Testis (tissue), 3 donors: ENCODE results near the gene ADD1. TPM values are rescaled to one million over a fixed set of nuclear protein-coding genes. Genes with fewer than 3 reads are reported as not detected.

ENCODE experiments used
- DNase-seq: peaks from one replicate; pipeline ENCODE4 v3.0.0-alpha.2; 2019
- H3K27ac ChIP-seq, 2 donors: fragments of 200-600 bp; sonication (generic); one replicate each; pipeline ENCODE4 v1.5.1; 2019
- H3K27me3 ChIP-seq: fragments of 200-600 bp; sonication (generic); one replicate; pipeline ENCODE4 v1.5.1; 2019
- H3K36me3 ChIP-seq: fragments of 200-600 bp; sonication (generic); one replicate; pipeline ENCODE4 v1.5.1; 2017; ENCODE audit warnings: low read depth; ENCODE audit errors: missing control alignments
- H3K4me1 ChIP-seq: fragments of 200-600 bp; sonication (generic); one replicate; pipeline ENCODE4 v1.5.1; 2019
- H3K4me3 ChIP-seq, 2 donors: fragments of 200-600 bp; sonication (generic); one replicate each; pipeline ENCODE4 v1.5.1; 2017 to 2019
- H3K9me3 ChIP-seq: fragments of 200-600 bp; sonication (generic); one replicate; pipeline ENCODE4 v1.5.1; 2017
- POLR2A ChIP-seq: fragments of 450-650 bp; IDR thresholded peaks from one replicate; pipeline ENCODE4 v1.6.1; 2017; ENCODE audit warnings: antibody characterized with exemption, mild to moderate bottlenecking, moderate library complexity
- WGBS, 2 donors: methylation state at CpG; one replicate each; pipeline ENCODE4 v1.1.5; 2018; 5-methylcytosine and 5-hydroxymethylcytosine counted together
- intact Hi-C: fragments of 100-400 bp; cut with DNase I; formaldehyde crosslinking; loops from one replicate; pipeline ENCODE4 v1.15.1; 2023; ENCODE audit warnings: low total_unique reads
- polyA plus RNA-seq: library from polyadenylated mRNA; stranded (reverse); fragments of 350-450 nt; fragmentation: Illumina TruSeq; extraction: RNeasy Lipid Tissue Mini Kit (QIAGEN cat#74804); gene quantifications from one replicate; pipeline ENCODE4 v1.2.3, GENCODE V29; 2014; ENCODE audit warnings: low read depth, low replicate concordance; ENCODE audit not compliant: insufficient read depth
- total RNA-seq, 2 donors: library from RNA; depleted of rRNA; stranded (reverse); fragments of >200 nt; gene quantifications; one replicate each; pipeline ENCODE4 v1.2.3, GENCODE V29; 2016
- TF ChIP-seq, protein P1 (sequence below), 3 experiments: fragments of 450-650 bp in 2 of 3; fragments of 200-600 bp in 1 of 3; sonication (generic) in 1 of 3; IDR thresholded peaks; one replicate each; pipeline ENCODE4 v1.5.1; 2016 to 2019; ENCODE audit warnings: antibody characterized with exemption in 3 of 3, mild to moderate bottlenecking in 2 of 3, moderate library complexity in 1 of 3

Gene ADD1
- total and polyA plus RNA-seq, 3 donors from 2014 or later = 233 to 355 (median 318) TPM

DNA sequence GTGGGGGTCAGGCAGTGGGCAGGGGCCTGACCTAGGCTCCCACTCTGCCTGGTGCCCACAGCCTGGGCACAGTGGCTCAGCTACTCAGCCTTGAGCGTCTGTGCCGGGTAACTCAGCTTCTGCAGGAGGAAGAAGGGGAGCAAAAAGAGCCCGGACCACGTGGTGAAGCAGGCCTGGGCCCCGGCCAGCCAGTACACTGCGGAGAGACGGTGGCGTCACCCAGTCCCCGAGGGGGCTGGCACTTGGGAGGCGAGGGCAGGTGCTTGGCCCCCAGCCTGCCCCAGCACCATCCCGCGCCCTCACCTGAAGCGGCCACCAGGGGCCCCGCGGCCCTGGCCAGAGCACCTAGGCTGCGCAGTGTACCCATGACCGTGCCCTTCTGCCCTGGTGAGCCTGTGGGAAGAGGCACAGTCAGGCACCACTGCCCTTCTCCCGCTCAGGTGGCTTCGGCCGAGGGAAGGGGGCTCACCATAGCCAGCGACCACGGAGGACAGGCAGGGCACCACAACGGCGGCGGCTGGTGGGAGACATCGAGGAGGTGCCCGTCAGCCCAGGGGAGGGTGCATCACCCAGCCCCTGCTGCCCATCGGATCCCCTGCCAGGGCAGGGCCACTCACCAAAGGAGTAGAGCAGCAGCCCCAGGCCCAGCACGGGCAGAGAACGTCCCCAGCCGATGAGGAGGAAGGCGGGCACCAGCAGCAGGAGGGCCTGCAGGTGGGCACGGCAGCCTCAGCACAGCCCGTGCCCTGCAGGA, 87.3 kb downstream of the ADD1 start:
- WGBS, 2 donors = 81 to 94% methylated on average over 13 to 32 of the region's 34 CpGs
- DNase-seq = no peak
- TF ChIP-seq, protein P1, sequence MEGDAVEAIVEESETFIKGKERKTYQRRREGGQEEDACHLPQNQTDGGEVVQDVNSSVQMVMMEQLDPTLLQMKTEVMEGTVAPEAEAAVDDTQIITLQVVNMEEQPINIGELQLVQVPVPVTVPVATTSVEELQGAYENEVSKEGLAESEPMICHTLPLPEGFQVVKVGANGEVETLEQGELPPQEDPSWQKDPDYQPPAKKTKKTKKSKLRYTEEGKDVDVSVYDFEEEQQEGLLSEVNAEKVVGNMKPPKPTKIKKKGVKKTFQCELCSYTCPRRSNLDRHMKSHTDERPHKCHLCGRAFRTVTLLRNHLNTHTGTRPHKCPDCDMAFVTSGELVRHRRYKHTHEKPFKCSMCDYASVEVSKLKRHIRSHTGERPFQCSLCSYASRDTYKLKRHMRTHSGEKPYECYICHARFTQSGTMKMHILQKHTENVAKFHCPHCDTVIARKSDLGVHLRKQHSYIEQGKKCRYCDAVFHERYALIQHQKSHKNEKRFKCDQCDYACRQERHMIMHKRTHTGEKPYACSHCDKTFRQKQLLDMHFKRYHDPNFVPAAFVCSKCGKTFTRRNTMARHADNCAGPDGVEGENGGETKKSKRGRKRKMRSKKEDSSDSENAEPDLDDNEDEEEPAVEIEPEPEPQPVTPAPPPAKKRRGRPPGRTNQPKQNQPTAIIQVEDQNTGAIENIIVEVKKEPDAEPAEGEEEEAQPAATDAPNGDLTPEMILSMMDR (IDR thresholded peaks at IDR 0.05) = no peak
- no peak for TF ChIP-seq POLR2A
- intact Hi-C loops = loop anchor here (10.0 kb wide), 1 partner anchor 166 kb away; no protein-coding TSS in a partner anchor
- H3K27me3 ChIP-seq = no peaks in the 10 kb centered on the region
- H3K9me3 ChIP-seq = no peaks in the 10 kb centered on the region
- peaks cover 7% of the 10 kb centered on the region for H3K4me1 ChIP-seq
- no peak overlapping the region for H3K27ac ChIP-seq
- no peaks in the 10 kb centered on the region for H3K36me3 ChIP-seq
- H3K4me3 ChIP-seq = no peak overlapping the region

DNA sequence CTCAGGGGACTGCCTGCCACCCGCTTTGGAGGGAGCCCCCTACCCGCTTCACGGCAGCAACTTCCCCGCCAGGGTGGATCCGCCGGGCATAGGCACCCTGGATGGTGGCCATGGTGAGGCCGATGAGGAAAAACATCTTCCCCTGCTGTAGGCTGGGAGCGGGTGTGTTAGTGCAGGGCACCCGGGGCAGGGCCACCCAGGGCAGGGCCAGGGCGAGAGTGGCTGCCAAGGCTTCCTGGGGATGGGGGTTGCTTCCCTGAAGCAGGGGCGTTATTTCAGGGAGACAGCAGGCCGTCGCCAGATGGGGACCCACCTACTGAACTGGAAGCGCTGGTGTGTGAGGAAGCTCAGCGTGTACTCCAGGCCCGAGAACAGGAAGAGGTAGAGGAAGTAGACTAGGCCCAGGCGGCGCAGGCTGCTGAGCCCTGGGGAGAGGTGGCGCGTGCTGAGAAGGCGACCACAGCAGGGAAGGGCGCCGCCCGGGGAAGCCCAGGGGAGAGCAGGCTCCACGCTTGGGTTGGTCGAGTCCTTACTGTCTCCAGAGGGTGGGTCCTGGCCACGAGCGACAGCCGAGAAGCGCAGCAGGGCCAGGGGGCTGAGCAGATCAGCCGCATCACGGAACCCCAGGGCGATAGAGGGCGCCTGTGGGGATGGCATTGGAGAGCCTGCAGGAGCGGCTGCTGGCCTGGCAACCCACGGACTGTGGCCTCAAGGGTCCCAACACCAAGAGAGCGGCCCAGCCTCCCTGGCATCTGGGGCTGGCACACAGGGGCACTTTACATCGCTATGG, 88.1 kb downstream of the ADD1 start:
- WGBS, 2 donors = 80 to 89% methylated on average over 20 to 38 of the region's 38 CpGs
- intact Hi-C loops = loop anchor here (10.0 kb wide), 1 partner anchor 167 kb away; no protein-coding TSS in a partner anchor
- TF ChIP-seq, protein P1 (IDR thresholded peaks at IDR 0.05) = no peak
- TF ChIP-seq POLR2A = no peak

DNA sequence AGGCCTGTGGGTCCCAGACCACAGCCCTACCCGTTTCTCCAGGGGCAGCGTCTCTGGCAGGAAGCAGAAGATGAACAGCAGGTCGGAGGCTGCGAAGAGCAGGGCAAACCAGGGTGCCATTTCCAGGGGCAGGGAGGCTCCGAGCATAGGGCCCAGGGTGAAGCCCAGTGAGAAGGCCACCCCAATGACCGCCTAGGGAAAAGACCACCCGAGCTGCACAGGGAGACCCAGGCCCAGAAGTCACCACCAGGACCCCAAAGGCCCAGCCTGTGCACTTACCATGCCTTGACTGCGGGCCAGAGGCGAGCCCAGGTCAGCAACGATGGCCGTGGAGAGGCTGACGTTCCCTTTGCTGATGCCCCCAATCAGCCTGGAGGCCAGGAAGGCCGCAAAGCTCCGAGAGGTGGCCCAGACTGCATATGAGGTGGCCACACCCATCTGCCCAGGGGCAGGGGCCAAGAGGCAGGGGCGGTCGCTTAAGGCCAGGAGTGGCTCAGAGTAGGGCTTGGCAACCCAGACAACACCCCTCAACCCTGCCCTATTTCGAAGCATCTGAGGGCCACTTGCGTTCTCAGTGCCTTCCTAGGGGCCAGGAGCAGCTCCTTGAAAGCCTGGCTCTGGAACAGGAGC, 88.8 kb downstream of the ADD1 start:
- no peak overlapping the region for H3K27ac ChIP-seq
- intact Hi-C loops = loop anchor here (10.0 kb wide), 1 partner anchor 168 kb away; no protein-coding TSS in a partner anchor
- H3K9me3 ChIP-seq = no peaks in the 10 kb centered on the region
- H3K36me3 ChIP-seq = no peaks in the 10 kb centered on the region
- no peak for TF ChIP-seq POLR2A
- TF ChIP-seq, protein P1 (IDR thresholded peaks at IDR 0.05) = no peak
- H3K4me1 ChIP-seq = peaks cover 11% of the 10 kb centered on the region
- WGBS, 2 donors = 88 to 91% methylated on average over 12 to 18 of the region's 18 CpGs
- H3K4me3 ChIP-seq = no peak overlapping the region
- no peak for DNase-seq
- no peaks in the 10 kb centered on the region for H3K27me3 ChIP-seq

More for the DNA sequence above, 88.1 kb downstream of the ADD1 start:
- peaks cover 7% of the 10 kb centered on the region for H3K4me1 ChIP-seq
- no peaks in the 10 kb centered on the region for H3K9me3 ChIP-seq
- H3K4me3 ChIP-seq = no peak overlapping the region
- no peak overlapping the region for H3K27ac ChIP-seq
- no peaks in the 10 kb centered on the region for H3K27me3 ChIP-seq
- no peaks in the 10 kb centered on the region for H3K36me3 ChIP-seq
- no peak for DNase-seq

DNA sequence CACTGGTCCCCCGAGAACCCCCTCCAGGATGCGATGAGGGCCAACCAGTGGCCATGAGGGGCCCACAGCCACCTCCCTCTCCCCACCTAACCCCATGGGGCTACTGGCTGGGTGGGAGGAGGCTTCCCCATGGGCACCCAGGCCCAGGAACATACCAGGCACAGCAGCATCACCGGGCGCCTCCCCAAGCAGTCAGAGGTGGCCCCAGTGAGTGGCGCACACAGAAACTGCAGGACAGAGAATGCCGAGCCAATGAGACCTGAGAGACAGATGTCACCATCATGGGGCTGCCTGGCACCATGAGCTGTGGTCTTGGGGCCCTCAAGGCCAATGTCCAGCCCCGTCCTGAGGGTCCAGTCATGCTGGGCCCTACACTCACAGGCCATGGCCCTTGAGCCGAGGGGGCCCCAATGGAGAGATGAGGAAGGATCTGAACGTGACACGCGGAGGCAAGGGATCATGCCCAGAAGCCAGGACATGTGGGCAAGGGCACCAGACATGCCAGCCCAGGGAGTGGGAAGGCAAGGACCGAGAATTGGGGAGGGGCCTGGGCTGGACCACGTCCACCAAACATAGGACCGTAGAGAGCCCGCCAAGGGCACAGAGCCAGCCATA, 89.4 kb downstream of the ADD1 start:
- H3K27me3 ChIP-seq = no peaks in the 10 kb centered on the region
- peak overlapping the region in 1 of 2 donors; percentile 90 for H3K4me3 ChIP-seq
- WGBS, 2 donors = 76 to 79% methylated on average over 12 to 15 of the region's 15 CpGs
- H3K36me3 ChIP-seq = no peaks in the 10 kb centered on the region
- no peak for DNase-seq
- TF ChIP-seq, protein P1 (IDR thresholded peaks at IDR 0.05) = no peak
- no peak for TF ChIP-seq POLR2A
- peaks cover 13% of the 10 kb centered on the region for H3K4me1 ChIP-seq
- no peaks in the 10 kb centered on the region for H3K9me3 ChIP-seq
- intact Hi-C loops = loop anchor here (10.0 kb wide), 1 partner anchor 168 kb away; no protein-coding TSS in a partner anchor
- peak overlapping the region in 1 of 2 donors; percentile 72 for H3K27ac ChIP-seq
